ENCODE results near the gene LYPLA2.

LYPLA2 gene

GRCh38 chr1:23751050-23751814 lies 39.7 kb upstream of the LYPLA2 start:
- TF ChIP-seq, protein P1, sequence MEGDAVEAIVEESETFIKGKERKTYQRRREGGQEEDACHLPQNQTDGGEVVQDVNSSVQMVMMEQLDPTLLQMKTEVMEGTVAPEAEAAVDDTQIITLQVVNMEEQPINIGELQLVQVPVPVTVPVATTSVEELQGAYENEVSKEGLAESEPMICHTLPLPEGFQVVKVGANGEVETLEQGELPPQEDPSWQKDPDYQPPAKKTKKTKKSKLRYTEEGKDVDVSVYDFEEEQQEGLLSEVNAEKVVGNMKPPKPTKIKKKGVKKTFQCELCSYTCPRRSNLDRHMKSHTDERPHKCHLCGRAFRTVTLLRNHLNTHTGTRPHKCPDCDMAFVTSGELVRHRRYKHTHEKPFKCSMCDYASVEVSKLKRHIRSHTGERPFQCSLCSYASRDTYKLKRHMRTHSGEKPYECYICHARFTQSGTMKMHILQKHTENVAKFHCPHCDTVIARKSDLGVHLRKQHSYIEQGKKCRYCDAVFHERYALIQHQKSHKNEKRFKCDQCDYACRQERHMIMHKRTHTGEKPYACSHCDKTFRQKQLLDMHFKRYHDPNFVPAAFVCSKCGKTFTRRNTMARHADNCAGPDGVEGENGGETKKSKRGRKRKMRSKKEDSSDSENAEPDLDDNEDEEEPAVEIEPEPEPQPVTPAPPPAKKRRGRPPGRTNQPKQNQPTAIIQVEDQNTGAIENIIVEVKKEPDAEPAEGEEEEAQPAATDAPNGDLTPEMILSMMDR (IDR thresholded peaks at IDR 0.05; ENCODE audit: borderline replicate concordance, insufficient read depth, low read depth, low read length) = peak; percentile 75; the same call in 1 of the 2 replicates
- H3K4me3 ChIP-seq (ENCODE audit: low read depth, low read length) = no peak overlapping the region

DNA sequence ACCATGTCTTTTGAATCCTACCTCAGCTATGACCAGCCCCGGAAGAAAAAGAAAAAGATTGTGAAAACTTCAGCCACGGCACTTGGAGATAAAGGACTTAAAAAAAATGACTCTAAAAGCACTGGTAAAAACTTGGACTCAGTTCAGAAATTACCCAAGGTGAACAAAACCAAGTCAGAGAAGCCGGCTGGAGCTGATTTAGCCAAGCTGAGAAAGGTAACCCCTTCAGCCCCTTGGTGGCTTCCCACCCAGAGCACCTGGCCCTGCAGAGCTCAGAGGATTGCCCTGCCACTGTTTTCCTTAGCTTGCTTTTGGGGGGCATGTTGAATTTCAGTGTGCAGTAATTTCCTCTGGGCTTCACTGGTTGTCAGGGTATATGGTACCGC lies 39.1 kb upstream of the LYPLA2 start:
- TF ChIP-seq, protein P1 (IDR thresholded peaks at IDR 0.05; ENCODE audit: borderline replicate concordance, insufficient read depth, low read depth, low read length) = no peak
- no peak overlapping the region for H3K4me3 ChIP-seq (ENCODE audit: low read depth, low read length)

- H3K4me3 ChIP-seq (ENCODE audit: low read depth, low read length) = no peak overlapping the region
- TF ChIP-seq, protein P1 (IDR thresholded peaks at IDR 0.05; ENCODE audit: borderline replicate concordance, insufficient read depth, low read depth, low read length) = no peak
Observed at GRCh38 chr1:23752909-23753308, 38.0 kb upstream of the LYPLA2 start.

- no peak overlapping the region for H3K4me3 ChIP-seq (ENCODE audit: low read depth, low read length)
- TF ChIP-seq, protein P1 (IDR thresholded peaks at IDR 0.05; ENCODE audit: borderline replicate concordance, insufficient read depth, low read depth, low read length) = no peak
Observed at GRCh38 chr1:23756676-23757075, 34.3 kb upstream of the LYPLA2 start.

- H3K4me3 ChIP-seq (ENCODE audit: low read depth, low read length) = no peak overlapping the region
- TF ChIP-seq, protein P1 (IDR thresholded peaks at IDR 0.05; ENCODE audit: borderline replicate concordance, insufficient read depth, low read depth, low read length) = no peak
Observed at GRCh38 chr1:23757812-23758211, 33.1 kb upstream of the LYPLA2 start.

- H3K4me3 ChIP-seq (ENCODE audit: low read depth, low read length) = no peak overlapping the region
- TF ChIP-seq, protein P1 (IDR thresholded peaks at IDR 0.05; ENCODE audit: borderline replicate concordance, insufficient read depth, low read depth, low read length) = no peak
Observed at GRCh38 chr1:23759277-23759676, 31.7 kb upstream of the LYPLA2 start.

- TF ChIP-seq, protein P1 (IDR thresholded peaks at IDR 0.05; ENCODE audit: borderline replicate concordance, insufficient read depth, low read depth, low read length) = no peak
- H3K4me3 ChIP-seq (ENCODE audit: low read depth, low read length) = no peak overlapping the region
Observed at GRCh38 chr1:23763041-23763577, 27.8 kb upstream of the LYPLA2 start.

Data from GM12875 (cell line).